NCI-H345 treated with DMSO at 0.1 percent for 48 hours (cell line): ENCODE data around the gene ANTKMT.

ENCODE experiments used
- DNase-seq: peaks from one replicate; lab custom pipeline; 2025; ENCODE audit not compliant: unreplicated experiment; lab: John Stamatoyannopoulos, UW

Gene ANTKMT

DNA sequence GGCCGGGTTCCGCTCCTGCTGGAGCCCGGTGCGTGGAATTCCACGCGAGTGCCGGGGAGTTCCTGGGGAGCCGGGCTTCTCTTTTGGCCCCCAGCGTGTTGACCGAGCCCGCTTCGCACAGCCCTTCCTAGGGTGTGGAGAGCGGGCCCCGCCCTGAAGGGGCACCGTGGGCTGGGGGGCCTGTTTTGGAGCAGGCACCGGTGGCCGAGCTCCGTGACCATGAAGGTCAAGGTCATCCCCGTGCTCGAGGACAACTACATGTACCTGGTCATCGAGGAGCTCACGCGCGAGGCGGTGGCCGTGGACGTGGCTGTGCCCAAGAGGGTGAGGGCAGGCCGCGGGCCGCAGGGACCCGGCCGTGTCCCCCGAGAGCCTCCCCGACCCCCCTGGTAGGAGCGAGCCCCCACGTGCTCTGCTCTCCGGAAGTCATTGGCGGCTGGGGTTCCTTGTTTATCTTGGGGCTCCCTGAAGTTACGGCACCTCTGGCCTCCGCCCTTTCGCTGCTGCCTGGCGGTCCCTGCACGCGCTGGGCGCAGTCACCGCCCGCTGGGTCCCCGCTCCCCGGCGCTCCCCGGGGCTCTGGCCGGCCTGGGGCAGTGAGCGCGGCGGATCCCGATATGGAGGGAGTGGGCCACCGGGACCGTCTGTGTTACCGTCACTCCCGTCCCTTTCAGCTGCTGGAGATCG, 6.5 kb downstream of the ANTKMT start:
- no peak for DNase-seq

DNA sequence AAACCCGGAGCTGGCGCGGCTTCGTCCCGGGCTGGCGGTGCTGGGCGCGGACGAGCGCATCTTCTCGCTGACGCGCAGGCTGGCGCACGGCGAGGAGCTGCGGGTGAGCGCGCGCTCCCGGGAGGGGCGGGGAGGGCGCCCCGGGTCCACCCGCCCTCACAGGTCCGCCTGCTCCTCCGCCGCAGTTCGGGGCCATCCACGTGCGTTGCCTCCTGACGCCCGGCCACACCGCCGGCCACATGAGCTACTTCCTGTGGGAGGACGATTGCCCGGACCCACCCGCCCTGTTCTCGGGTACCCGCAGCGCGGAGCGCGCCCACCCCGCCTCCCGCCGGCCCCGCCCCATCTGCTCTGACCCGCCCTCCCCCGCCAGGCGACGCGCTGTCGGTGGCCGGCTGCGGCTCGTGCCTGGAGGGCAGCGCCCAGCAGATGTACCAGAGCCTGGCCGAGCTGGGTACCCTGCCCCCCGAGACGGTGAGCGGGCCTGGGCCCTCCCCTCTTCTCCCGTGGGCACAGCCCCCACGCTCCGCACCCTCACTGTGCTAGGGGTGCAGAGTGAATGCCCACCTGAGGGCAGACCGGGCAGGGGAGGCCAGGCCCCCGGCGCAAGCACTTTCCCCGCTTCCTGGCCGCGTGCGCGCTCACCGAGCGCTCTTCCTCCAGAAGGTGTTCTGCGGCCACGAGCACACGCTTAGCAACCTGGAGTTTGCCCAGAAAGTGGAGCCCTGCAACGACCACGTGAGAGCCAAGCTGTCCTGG, 7.4 kb downstream of the ANTKMT start:
- DNase-seq, result no peak

- no peak for DNase-seq
These were observed 8.2 kb downstream of the ANTKMT start for GRCh38 chr16:728890-729744.

DNA sequence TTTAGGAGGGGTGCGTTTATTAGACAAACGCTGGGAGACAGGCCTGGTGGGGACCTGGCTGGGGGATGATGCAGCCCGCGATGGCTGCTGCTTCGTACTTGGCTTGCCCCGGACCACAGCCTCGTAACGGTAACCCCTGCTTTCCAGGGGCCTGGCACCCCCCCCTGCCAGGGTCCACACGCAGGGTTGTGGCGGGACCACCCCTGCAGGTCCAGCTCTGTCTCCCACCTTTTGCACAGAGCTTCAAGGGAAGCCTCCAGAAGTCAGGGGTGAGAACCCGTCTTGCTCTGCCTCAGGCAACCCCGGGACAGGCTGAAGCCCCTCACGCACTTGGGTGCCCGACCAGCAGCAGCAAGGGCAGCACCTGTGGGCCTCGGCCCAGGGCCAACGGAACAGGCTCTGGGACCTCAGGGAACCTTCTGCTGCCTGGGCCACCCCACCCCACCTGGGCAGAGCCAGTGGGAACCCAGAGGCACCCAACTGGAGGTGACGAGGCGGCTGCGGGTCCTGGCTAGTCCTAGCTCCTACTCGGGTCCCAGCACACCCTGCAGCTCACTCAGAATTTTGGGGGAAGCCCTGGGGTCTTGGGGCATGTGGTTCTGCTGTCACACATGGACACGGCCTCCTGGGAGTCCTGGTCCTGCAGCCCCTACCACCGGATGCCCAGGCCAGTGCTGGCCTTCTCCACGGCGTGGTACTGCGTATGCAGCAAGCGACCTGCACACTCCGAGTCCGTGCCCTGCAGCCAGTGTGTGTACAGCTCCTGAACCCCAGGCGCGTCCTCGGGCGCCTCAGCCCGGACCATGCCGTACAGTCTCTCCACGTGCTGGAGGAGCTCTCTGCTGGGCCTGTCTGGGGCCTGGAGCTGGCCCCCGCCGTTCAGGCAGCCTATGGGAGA, 9.1 kb downstream of the ANTKMT start:
- DNase-seq, result no peak

- no peak for DNase-seq
These were observed 9.9 kb downstream of the ANTKMT start for GRCh38 chr16:730666-731509.

DNA sequence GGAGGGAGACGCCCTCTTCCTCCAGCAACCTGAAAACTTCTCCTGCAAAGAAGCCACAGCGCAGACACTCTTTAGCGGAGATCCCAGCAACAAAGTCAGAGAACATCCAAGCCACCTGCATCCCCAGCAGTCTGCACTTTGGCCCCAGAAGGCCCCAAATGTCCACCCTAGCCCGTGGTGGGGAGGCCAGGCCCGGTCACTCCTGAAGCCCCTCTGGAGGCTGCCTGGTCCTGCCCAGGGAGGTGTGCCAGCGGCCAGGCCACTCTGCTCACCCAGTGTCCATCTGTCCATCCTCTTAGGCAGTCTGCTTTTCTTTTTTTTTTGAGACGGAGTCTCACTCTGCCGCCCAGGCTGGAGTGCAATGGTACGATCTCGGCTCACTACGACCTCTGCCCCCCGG, 11.4 kb downstream of the ANTKMT start:
- no peak for DNase-seq

DNA sequence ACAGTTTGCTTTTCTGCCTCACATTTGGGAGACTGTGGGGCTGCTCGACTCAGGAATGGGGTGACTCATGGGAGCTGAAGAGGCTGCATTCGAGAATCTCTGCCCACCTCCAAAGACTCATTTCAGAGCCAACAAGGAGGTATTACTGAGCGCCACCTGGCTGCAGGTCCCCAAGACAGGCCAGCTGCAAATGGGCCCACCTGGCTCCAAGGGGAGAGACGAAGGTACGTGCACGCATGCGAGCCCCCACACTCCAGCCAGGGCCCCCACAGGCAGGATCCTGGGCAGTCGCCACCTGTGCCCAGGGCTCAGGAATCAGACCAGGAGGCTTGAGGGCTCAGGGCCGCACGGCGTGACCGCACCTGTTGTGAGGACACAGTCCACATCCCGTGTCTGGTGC, 12.0 kb downstream of the ANTKMT start:
- no peak for DNase-seq

GRCh38 chr16:733382-734207, 12.6 kb downstream of the ANTKMT start:
- DNase-seq, result no peak

- DNase-seq, result no peak
These were observed 13.4 kb downstream of the ANTKMT start for GRCh38 chr16:734208-734980.

DNA sequence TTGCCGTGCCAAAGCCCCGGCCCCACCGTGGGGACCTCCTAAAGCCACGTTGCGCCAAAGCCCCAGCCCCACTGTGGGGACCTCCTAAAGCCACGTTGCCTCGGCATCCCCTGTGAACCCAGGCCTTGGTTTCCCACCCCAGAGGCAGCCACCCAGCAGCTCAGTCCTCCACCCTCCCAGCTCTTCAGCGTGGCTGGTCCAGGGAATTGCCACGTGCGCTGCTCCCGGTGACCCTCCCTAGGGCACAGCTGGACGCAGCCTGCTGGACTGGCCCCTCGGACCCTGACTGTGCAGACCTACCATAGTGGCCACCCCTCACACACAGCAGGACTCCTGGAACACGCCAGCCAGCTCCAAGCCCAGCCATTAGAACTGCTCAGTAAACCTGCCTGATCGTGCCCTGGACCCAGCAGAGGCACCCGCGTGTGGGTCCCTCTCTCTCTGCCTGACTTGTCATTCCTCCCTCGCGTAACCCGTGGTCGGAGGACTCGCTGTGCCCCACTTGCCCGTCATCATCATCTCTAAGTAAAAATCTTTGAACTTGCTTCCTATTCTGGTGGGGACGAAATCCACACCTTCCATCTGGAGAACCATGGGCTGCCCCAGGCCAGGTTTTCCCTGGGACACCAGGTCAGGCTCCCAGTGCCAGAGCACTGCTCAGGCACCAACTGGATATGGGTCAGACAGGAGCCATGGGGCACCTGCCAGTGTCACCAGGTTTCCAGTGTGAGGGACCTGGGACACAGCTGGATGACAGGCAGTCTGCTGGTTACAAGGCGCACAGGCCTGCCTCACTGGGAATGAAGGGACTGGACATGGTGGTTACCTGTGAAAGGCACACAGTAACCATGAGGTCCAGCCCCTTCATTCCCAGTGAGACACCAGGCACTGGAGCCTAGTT, 14.3 kb downstream of the ANTKMT start:
- no peak for DNase-seq

DNA sequence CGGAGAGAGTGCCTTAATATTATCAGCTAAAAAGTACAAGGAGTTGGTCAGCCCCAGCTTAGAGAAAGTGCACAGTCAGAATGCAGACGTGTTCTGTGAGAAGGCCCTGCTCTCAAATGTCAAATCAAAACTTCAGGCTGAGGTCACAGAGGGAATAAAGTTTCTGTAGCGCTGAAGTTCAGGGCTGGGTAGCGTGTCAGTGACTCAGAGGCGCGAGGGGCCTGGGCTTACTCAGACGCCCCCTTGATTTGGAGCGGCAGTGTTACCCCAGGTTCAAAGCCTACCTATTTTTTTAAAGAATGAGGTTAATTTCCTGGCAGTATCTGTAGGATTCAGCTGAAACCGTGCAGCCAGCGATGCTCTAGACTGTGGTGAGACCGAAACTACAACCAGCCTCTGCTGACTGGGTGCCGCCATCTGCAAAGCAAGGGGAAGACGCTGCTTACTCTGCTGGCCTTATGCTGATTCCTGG, 15.1 kb downstream of the ANTKMT start:
- no peak for DNase-seq

- no peak for DNase-seq
These were observed 16.1 kb downstream of the ANTKMT start for GRCh38 chr16:736936-737481.

GRCh38 chr16:739560-740458, 18.9 kb downstream of the ANTKMT start:
- DNase-seq, result no peak

- DNase-seq, result no peak
These were observed 19.5 kb downstream of the ANTKMT start for GRCh38 chr16:740459-740763.

DNA sequence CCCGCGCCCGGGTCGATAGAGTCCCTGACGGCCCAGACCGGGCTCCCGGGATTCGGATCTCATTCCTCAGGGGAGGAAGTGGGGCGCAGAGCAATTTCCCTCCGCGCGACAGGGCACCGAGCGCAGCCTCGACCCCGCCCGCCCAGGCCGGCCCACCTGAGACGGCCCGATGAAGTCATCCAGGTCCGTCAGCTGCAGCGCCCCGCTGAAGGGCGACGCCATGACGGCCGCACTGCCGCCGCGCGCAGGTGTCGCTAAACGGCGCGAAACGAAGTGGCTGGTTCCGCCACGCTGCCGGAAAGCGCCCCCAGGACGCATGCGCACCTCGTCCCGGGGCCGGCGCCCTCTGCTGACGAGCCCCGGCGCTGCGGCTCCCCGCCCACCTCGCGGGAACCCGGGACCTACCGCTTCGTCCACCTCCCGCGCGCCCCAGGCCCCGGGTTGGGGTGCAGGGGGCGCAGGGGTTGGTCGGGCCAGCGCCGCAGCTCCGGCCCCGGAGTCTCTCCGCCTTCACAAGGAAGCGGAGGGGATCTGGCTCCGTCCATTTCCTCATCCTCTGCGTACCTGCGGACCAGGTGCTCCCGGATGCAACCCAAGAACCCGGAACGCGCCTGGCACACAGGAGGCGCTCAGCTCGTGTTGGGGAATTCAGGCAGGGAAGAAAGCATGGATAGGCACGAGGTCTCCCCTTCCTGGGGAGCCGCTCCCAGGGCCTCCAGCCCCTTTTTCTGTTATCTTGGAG, 20.0 kb downstream of the ANTKMT start, which contains the start of gene CIAO3:
CIAO3 (minus strand) TSS at position 234 of the 742 bp plus-strand sequence; CDS start at position 222, 12 bp downstream.
- DNase-seq, result peak; percentile 75
